Adipose tissue (tissue), 3 donors: ENCODE measurements around the gene RAB3GAP2. TPM values are rescaled to one million over a fixed set of nuclear protein-coding genes. Genes with fewer than 3 reads are reported as not detected.
"Not testable (repeated sequence)": the region's sequence is repeated elsewhere in the genome, so short reads cannot be mapped to it uniquely, and the experiment has no call there.

Source experiments
- H3K27ac ChIP-seq: one replicate; pipeline ENCODE4 v1.5.1; 2013; ENCODE audit warnings: low read depth, low read length
- WGBS, 3 donors: extraction: QIAGEN DNeasy Blood & Tissue Kit; methylation state at CpG; one replicate each; pipeline ENCODE4 v1.1.7; 2013; 5-methylcytosine and 5-hydroxymethylcytosine counted together
- polyA plus RNA-seq, 3 donors: library from polyadenylated mRNA; stranded (reverse); fragments of 200-250 nt; gene quantifications; one replicate each; pipeline ENCODE4 v1.2.3, GENCODE V29; 2013
- donor health status: healthy with polysubstance abuse.
- donor health status: Bipolar disorder and iron deficiency.
- donor health status: healthy.

Gene RAB3GAP2
- polyA plus RNA-seq, 3 donors = 4.5 to 8.4 (median 8.4) TPM

GRCh38 chr1:220250681-220251080 lies 21.6 kb downstream of the RAB3GAP2 start:
- no peak overlapping the region for H3K27ac ChIP-seq

- 96 to 100% (median 97%) methylated on average over 1 of the region's 1 CpG for WGBS, 3 donors
- H3K27ac ChIP-seq = no peak overlapping the region
Measured at GRCh38 chr1:220249522-220249921, 22.7 kb downstream of the RAB3GAP2 start.

DNA sequence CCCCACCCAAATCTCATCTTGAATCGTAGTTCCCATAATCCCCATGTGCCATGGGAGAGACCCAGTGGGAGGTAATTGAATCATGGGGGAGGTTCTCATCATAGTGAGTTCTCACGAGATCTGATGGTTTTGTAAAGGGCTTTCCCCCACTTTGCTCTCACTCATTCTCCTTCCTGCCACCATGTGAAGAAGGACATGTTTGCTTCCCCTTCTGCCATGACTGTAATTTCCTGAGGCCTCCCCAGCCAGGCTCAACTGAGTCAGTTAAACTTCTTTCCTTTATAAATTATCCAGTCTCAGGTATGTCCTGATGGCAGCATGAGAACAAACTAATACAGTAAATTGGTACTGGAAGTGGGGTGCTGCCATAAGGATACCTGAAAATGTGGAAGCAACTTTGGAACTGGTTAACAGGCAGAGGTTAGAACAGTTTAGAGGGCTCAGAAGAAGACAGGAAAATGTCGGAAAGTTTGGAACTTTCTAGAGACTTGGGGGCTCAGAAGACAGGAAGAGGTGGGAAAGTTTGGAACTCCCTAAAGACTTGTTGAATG lies 23.5 kb downstream of the RAB3GAP2 start:
- H3K27ac ChIP-seq = not testable (repeated sequence)
- 96 to 99% (median 98%) methylated on average over 3 of the region's 3 CpGs for WGBS, 3 donors

DNA sequence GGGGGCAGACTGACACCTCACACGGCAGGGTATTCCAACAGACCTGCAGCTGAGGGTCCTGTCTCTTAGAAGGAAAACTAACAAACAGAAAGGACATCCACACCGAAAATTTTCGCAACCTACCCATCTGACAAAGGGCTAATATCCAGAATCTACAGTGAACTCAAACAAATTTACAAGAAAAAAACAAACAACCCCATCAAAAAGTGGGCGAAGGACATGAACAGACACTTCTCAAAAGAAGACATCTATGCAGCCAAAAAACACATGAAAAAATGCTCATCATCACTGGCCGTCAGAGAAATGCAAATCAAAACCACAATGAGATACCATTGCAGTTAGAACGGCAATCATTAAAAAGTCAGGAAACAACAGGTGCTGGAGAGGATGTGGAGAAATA lies 26.4 kb downstream of the RAB3GAP2 start:
- WGBS, 3 donors = 71 to 97% (median 79%) methylated on average over 5 of the region's 6 CpGs
- H3K27ac ChIP-seq = not testable (repeated sequence)

- H3K27ac ChIP-seq = no peak overlapping the region
- WGBS, 3 donors = 80 to 94% (median 88%) methylated on average over 2 of the region's 2 CpGs
Measured at GRCh38 chr1:220243947-220244346, 28.3 kb downstream of the RAB3GAP2 start.

GRCh38 chr1:220241072-220241663 lies 31.1 kb downstream of the RAB3GAP2 start:
- 84 to 91% (median 91%) methylated on average over 2 of the region's 2 CpGs for WGBS, 3 donors
- no peak overlapping the region for H3K27ac ChIP-seq

DNA sequence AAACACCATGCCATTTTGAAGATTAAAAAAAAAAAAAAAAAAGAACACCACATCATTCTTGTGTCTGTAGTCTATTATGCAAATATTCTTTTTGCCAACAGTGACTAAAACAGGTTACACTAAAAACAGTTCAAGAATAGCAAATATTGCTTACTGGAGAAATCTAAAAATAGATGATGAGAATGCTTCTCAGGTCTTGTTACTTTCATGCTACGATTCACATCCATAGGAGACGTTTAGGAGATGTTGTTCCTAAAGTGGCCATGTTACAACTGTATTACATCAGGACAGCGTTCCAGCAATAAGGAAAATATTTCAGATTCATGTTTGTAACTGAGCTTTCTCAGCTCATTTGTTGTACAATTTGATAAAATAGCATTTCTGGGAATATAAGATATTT lies 32.3 kb downstream of the RAB3GAP2 start:
- 82 to 95% (median 92%) methylated on average over 3 of the region's 3 CpGs for WGBS, 3 donors

DNA sequence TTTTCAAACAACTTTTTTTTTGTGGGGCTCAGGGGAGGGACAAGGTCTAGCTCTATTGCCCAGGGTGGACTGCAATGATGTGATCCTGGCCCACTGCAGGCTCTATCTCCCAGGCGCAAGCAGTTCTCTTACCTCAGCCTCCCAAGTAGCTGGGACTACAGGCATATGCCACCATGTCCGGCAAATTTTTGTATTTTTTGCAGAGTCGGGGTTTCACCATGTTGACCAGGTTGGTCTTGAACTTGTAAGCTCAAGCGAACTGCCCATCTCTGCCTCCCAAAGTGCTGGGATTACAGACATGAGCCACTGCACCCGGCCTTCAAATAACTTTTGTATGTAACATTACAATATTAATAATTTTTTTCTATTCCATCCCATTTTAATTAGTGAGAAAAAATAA lies 33.0 kb downstream of the RAB3GAP2 start:
- WGBS, 3 donors = 98 to 99% (median 99%) methylated on average over 5 of the region's 5 CpGs
- H3K27ac ChIP-seq = no peak overlapping the region

More for the DNA sequence above, 32.3 kb downstream of the RAB3GAP2 start:
- H3K27ac ChIP-seq = no peak overlapping the region

DNA sequence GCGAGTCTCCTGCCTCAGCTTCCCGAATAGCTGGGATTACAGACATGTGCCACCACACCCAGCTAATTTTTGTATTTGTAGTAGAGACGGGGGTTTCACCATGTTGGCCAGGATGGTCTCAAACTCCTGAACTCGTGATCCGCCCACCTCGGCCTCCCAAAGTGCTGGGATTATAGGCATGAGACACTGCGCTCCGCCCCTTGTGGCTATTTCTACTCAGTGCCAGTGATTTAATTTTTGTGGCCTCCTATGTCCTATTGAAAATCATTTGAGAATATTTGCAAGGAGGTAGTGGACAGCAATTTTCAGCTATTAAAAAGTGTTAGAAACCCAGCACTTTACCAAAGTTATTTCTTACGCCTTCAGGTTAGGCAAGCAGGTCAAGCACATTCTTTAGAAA lies 36.0 kb downstream of the RAB3GAP2 start:
- H3K27ac ChIP-seq = not testable (repeated sequence)
- WGBS, 3 donors = 98% methylated on average over 9 of the region's 9 CpGs

- no peak overlapping the region for H3K27ac ChIP-seq
- 43 to 92% (median 68%) methylated on average over 1 of the region's 1 CpG for WGBS, 3 donors
Measured at GRCh38 chr1:220235462-220235861, 36.8 kb downstream of the RAB3GAP2 start.

DNA sequence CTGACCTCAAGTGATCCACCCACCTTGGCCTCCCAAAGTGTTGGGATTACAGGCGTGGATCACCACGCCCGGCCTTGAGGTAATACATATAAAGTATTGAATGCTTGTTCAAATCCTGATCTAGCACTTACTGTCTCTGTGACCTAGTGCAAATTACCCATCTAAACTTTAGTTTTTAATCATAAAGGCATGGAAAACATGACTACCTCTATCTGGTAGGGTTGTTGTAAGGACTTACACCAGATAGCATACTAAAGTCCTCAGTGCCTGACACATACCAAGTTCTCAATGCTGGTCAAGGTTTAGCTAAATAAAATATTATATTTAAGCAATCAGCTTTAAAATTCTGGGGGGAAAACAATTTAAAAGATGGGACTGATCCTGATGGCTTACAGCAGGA lies 38.3 kb downstream of the RAB3GAP2 start:
- H3K27ac ChIP-seq = no peak overlapping the region
- 98 to 99% (median 99%) methylated on average over 3 of the region's 3 CpGs for WGBS, 3 donors

DNA sequence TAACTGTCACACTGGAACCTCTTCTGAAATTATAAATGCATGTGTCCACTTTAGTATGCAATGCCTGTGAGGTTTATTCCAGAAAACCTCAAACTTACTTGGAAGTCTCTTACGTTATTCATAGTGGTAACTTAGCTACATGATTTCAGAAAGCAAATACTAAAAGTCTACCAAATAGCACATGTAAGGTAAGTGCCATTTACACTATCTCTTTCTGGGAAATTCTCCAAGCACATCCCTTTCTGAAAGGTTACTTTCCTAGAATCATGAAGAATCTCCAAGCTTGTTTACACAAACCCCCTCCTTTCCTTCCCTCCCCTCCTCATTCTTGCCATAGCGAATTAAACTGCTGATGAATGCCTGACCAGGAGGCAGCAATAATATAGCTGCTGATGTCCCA lies 42.5 kb downstream of the RAB3GAP2 start:
- no peak overlapping the region for H3K27ac ChIP-seq
- 81 to 91% (median 83%) methylated on average over 2 of the region's 2 CpGs for WGBS, 3 donors

DNA sequence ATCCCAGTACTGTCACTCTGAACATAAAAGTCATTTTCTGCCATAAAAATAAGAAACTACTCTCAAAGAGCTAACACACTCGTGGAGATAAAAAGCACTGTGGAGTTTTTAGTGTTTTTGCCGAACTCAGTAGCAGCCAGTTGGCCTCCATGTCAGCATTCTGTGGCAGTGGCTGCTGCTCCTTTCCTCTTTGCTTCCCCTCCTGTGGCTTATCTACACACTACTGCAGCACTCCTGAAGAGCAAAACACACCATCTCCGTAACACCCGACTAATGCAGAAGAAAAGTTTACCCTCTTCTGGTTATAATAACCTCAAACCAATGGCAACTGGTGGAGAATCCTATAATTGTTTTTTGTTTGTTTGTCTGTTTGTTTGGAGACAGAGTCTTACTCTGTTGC lies 44.9 kb downstream of the RAB3GAP2 start:
- WGBS, 3 donors = 75 to 85% (median 78%) methylated on average over 4 of the region's 4 CpGs
- no peak overlapping the region for H3K27ac ChIP-seq

DNA sequence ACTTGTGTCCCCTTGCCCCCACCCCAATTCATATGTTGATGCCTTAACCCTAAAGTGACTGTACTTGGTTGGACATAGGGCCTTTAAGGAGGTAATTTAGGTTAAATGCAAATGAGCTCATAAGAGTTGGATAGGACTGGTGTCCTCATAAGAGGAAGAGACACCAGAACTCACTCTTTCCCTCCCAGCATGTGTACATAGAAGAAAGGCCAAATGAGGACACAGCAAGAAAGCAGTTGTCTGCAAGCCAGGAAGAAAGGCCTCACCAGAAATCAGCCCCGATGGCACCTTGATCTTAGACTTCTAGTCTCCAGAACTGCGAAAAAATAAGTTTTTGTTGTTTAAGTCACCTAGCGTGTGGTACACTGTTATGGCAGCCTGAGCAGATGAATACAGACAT lies 45.5 kb downstream of the RAB3GAP2 start:
- H3K27ac ChIP-seq = no peak overlapping the region
- WGBS, 3 donors = 81 to 93% (median 84%) methylated on average over 3 of the region's 3 CpGs

DNA sequence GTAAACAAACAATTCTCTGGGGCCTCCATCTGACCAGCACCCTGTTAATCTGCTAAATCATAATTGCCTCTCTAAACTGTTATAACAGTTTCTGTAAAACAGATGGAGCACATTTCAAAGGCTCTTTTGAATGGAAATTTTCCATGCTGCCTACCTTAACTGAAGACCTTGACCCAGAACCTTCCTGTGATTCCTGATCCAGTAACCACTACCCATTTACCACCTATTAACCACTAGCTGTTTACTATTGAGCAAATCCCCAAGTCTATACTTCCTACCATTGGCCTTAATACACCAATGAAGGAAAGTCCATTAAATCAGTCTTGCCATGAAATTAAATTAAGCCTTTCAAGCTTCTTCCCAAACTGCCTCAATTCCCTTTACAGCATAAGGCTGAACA lies 46.3 kb downstream of the RAB3GAP2 start:
- no peak overlapping the region for H3K27ac ChIP-seq

DNA sequence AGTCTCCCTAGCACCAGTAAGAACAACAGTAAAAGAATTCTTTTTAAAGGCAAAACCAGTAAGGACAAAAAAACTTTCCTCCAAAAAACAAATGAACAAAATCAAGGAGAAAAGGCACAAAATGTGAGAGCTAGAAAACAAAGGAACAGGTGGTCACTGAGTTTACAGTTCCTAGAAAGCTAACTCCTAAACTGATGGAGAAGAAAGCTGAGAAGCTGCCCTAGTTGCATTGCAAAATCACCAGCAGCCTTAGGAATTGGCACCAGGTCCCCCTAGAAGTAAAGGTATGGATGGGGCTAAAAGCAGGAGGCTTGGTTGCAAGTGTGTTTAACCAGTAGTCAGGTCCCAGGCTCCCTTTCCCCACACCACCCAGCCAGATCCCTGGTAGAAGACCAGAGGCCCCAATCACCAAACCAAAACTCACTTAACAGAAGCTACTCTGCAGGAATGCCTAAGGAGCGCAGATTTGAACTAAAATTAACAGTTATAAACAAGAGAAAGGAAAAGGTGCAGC lies 47.6 kb downstream of the RAB3GAP2 start:
- H3K27ac ChIP-seq = no peak overlapping the region
- 81 to 98% (median 95%) methylated on average over 1 of the region's 1 CpG for WGBS, 3 donors

DNA sequence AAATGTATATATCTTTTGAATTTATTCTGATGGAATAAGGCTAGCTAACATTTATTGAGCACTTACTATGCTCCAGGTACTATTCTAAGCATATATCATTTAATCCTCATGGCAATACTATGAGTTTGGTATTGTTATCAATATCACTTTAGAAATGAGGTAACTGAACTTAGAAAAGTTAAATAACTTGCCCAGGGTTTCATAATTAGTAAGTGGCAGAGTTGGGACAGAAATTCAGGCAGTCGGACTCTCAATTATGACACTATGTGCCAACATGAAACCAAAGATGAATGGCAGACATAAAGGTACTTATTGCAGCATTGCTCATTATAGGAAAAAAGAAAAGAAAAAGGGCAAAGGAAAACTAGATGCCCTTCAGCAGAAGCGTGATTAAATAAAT lies 48.2 kb downstream of the RAB3GAP2 start:
- 76 to 94% (median 83%) methylated on average over 2 of the region's 2 CpGs for WGBS, 3 donors
- H3K27ac ChIP-seq = no peak overlapping the region

- 83 to 85% (median 85%) methylated on average over 3 of the region's 3 CpGs for WGBS, 3 donors
- no peak overlapping the region for H3K27ac ChIP-seq
Measured at GRCh38 chr1:220222939-220223338, 49.3 kb downstream of the RAB3GAP2 start.

DNA sequence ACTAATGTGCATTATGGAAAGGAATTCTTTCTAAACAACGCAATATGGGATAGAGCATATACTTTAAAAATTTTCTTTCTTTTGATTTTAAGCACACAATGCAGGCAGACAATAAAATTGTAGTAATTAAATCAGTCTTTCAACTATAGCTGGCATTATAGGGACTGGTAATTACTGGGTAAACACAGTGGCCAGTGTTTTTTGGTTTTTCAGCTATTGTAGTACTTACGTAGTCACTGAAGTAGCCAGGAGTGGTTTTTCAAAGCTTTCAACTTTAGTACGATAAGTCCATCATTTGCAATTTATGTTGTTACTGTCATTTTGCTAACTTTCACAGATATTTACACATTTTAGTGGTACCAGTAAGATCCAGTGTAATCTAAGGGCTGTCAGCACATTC lies 50.6 kb downstream of the RAB3GAP2 start:
- WGBS, 3 donors = 92 to 94% (median 92%) methylated on average over 3 of the region's 3 CpGs
- no peak overlapping the region for H3K27ac ChIP-seq

DNA sequence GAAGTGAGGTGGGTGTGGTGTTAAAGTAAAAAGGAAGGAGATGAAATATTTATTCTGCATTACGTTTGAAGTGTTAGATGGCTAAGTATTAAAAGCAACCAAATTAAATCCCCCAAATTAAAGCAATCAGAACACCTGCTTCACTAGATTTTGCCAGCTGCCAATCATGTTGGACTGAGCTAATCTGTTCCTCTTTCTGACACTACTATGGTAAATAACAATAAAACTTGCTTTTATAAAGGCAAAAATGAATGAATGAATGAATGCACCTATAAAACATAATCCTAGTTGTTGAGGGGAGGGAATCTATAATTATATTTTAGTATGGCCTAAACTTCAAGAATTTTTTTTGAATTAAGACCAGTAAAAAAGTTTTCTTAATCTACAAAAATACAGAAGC lies 51.0 kb downstream of the RAB3GAP2 start:
- H3K27ac ChIP-seq = no peak overlapping the region
- 79 to 86% (median 85%) methylated on average over 1 of the region's 1 CpG for WGBS, 3 donors

GRCh38 chr1:220220699-220221040 lies 51.6 kb downstream of the RAB3GAP2 start:
- not testable (repeated sequence) for H3K27ac ChIP-seq
- 84 to 91% (median 90%) methylated on average over 4 of the region's 4 CpGs for WGBS, 3 donors
